Measurements from ENCODE around the gene ASPSCR1. TPM values are rescaled to one million over a fixed set of nuclear protein-coding genes. Genes with fewer than 3 reads are reported as not detected.

Gene ASPSCR1
- total and polyA plus RNA-seq, 12 donors, result 10.2 to 177 (median 27.6) TPM

GRCh38 chr17:82051776-82052637 is 74.6 kb downstream of the ASPSCR1 start, which contains the start of the genes GPS1 and RFNG:
TSS of gene GPS1 (plus strand) at chr17:82051898. CDS start at chr17:82051932, 34 bp downstream.
TSS of gene RFNG (minus strand) at chr17:82051811. CDS start at chr17:82051766, 45 bp downstream.
- Histone ChIP-seq H3K4me3 (peak within 1 kb of the TSS; percentile 50 to 97 (median 66)), H3K4me1 (replicated peaks in 1 of 2) (peaks cover 19 to 25% of the 10 kb centered on the region in 2 donors), H3K36me3 (replicated peaks in 1 of 2) (peaks cover 0 to 66% of the 10 kb centered on the region in 2 donors), H3K27ac (peak within 1 kb of the TSS in 1 of 5 donors; percentile 83), H3K27me3 (no peaks in the 10 kb centered on the region), H3K9me3 (replicated peaks in 1 of 3) (no peaks in the 10 kb centered on the region)
- intact Hi-C loops (cut with DNase I), result no loop called here
- DNase-seq, result peak; percentile 56 to 79 (median 73)
- 0 to 1% (median 0%) methylated on average over 5 to 94 of the region's 94 CpGs for WGBS, 4 donors
- TF ChIP-seq CTCF (IDR thresholded peaks at IDR 0.05), result no peak
- TF ChIP-seq POLR2A (IDR thresholded peaks at IDR 0.05), result no peak

- 18 to 67% (median 31%) methylated on average over 2 to 19 of the region's 19 CpGs for WGBS, 4 donors
- DNase-seq, result peak in 1 of 7 donors; percentile 8
- Histone ChIP-seq H3K36me3 (replicated peaks in 1 of 2) (peaks cover 0 to 68% of the 10 kb centered on the region in 2 donors), H3K27me3 (no peaks in the 10 kb centered on the region), H3K9me3 (replicated peaks in 1 of 3) (no peaks in the 10 kb centered on the region), H3K4me3 (peak overlapping the region in 3 of 4 donors; percentile 35 to 97 (median 58)), H3K27ac (no peak overlapping the region), H3K4me1 (replicated peaks in 1 of 2) (peaks cover 25 to 31% of the 10 kb centered on the region in 2 donors)
- TF ChIP-seq CTCF (IDR thresholded peaks at IDR 0.05), result no peak
- no peak for TF ChIP-seq POLR2A (IDR thresholded peaks at IDR 0.05)
- intact Hi-C loops (cut with DNase I), result no loop called here
Observed at GRCh38 chr17:82052638-82053059, 75.2 kb downstream of the ASPSCR1 start.

GRCh38 chr17:82053130-82053529 is 75.7 kb downstream of the ASPSCR1 start:
- intact Hi-C loops (cut with DNase I), result no loop called here
- H3K9me3 ChIP-seq (replicated peaks in 1 of 3), result no peaks in the 10 kb centered on the region
- 84 to 95% (median 85%) methylated on average over 9 to 19 of the region's 19 CpGs for WGBS, 4 donors
- no peak overlapping the region for H3K27ac ChIP-seq
- peaks cover 0 to 70% of the 10 kb centered on the region in 2 donors for H3K36me3 ChIP-seq (replicated peaks in 1 of 2)
- H3K4me1 ChIP-seq (replicated peaks in 1 of 2), result peaks cover 28 to 35% of the 10 kb centered on the region in 2 donors
- TF ChIP-seq CTCF (IDR thresholded peaks at IDR 0.05) (no peak), POLR2A (IDR thresholded peaks at IDR 0.05) (no peak)
- H3K27me3 ChIP-seq, result no peaks in the 10 kb centered on the region
- H3K4me3 ChIP-seq, result peak overlapping the region in 1 of 4 donors; percentile 97
- peak in 2 of 7 donors; percentile 6 to 18 for DNase-seq

- no peak overlapping the region for H3K27ac ChIP-seq
- intact Hi-C loops (cut with DNase I), result no loop called here
- H3K4me3 ChIP-seq, result no peak overlapping the region
- H3K36me3 ChIP-seq (replicated peaks in 1 of 2), result peaks cover 0 to 71% of the 10 kb centered on the region in 2 donors
- no peaks in the 10 kb centered on the region for H3K9me3 ChIP-seq (replicated peaks in 1 of 3)
- H3K4me1 ChIP-seq (replicated peaks in 1 of 2), result peaks cover 28 to 35% of the 10 kb centered on the region in 2 donors
- 89 to 95% (median 93%) methylated on average over 19 to 28 of the region's 28 CpGs for WGBS, 4 donors
- no peak for TF ChIP-seq POLR2A (IDR thresholded peaks at IDR 0.05)
- TF ChIP-seq CTCF (IDR thresholded peaks at IDR 0.05), result no peak
- peak in 2 of 7 donors; percentile 5 to 20 for DNase-seq
- no peaks in the 10 kb centered on the region for H3K27me3 ChIP-seq
Observed at GRCh38 chr17:82053556-82054263, 76.3 kb downstream of the ASPSCR1 start.
